Muscle of back (tissue), 11 donors: ENCODE results near the gene PARD3. TPM values are rescaled to one million over a fixed set of nuclear protein-coding genes. Genes with fewer than 3 reads are reported as not detected.
A peak's percentile ranks its signal among the peaks of the same experiment; 100 is the strongest.
"Not testable (repeated sequence)": the region's sequence is repeated elsewhere in the genome, so short reads cannot be mapped to it uniquely, and the experiment has no call there.

ENCODE experiments used
- DNase-seq, 3 donors: peaks; one replicate each; pipeline versions ENCODE4 v3.0.0 to v3.0.0-alpha.2; 2013
- polyA plus RNA-seq, 10 donors: library from polyadenylated mRNA; unstranded; fragments of 120-200 nt; gene quantifications; one replicate each; pipeline ENCODE4 v1.2.1, GENCODE V29; 2013; ENCODE audit not compliant: insufficient read length in 10 of 10

Gene PARD3
- polyA plus RNA-seq, 10 donors = 35.1 to 55.3 (median 41.4) TPM

GRCh38 chr10:34768261-34768971 is 46.7 kb downstream of the PARD3 start:
- peak; percentile 57 to 66 (median 63) for DNase-seq

- no peak for DNase-seq
Observed at GRCh38 chr10:34766811-34767494, 48.1 kb downstream of the PARD3 start.

DNA sequence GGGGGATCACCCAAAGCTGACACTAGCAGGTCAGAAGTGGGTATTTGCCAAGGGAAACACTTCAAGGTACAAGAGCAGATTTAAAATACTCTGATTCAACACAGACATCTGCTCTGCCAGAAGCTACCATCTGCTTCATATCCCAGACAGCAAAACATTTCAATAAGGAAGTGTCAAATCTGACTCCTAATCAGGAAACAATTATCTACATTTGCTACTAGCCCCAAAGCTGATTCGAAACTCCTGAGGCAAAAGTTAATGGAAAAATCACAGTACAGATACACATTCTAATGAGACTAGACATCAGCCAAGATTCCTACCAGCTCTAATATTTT is 48.9 kb downstream of the PARD3 start:
- no peak for DNase-seq

GRCh38 chr10:34764472-34764946 is 50.6 kb downstream of the PARD3 start:
- DNase-seq = no peak

DNA sequence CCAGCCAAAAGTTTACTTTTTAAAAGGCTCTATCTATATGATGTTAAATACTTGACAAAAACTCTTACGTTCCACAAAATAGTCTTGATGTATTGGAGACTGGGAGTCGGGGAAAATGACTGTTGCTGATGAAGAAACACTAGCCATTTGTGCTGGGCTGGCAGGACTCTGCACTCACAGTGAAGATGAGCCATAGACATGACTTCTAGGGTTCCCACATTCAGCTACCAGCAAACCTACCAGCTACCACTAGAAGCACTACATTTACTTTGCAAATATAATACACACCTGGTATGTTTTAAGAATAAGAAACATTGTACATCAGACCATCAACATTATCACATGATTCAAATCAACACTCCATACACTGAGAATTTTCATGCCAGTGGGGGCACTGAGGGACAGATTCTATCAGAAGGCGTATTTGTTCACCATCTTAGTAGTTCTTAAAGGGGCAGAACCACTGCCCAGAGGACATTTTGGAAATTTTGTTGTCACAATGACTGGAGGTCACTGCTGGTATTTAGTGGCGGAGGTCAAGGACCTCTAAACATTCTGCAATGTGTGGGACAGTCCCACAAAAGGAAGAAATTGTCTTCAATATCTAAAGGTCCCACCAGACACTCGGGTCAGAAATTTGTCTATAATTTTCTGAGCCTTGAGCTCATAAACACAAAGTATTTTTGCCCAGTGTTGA is 52.3 kb downstream of the PARD3 start:
- no peak for DNase-seq

- no peak for DNase-seq
Observed at GRCh38 chr10:34762156-34762555, 52.9 kb downstream of the PARD3 start.

GRCh38 chr10:34761453-34761852 is 53.6 kb downstream of the PARD3 start:
- DNase-seq = no peak

GRCh38 chr10:34760606-34761005 is 54.5 kb downstream of the PARD3 start:
- no peak for DNase-seq

DNA sequence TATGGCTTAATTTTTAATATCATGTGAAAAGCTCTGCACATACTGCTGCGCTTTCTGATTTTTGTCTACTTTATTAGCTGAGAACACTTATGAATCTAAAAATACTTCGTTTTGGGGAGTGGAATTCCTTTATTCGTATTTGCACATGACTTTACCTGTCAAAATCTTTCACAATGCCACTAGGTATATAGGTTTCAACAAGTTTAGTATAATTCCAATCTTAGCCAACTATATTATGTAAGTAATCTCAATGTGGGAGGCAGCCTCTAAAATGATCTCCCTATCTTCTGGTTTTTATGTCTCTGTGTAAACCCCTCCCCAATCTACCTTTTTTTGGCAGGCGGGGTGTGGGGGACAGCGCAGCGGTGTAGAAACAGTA is 55.3 kb downstream of the PARD3 start:
- no peak for DNase-seq

DNA sequence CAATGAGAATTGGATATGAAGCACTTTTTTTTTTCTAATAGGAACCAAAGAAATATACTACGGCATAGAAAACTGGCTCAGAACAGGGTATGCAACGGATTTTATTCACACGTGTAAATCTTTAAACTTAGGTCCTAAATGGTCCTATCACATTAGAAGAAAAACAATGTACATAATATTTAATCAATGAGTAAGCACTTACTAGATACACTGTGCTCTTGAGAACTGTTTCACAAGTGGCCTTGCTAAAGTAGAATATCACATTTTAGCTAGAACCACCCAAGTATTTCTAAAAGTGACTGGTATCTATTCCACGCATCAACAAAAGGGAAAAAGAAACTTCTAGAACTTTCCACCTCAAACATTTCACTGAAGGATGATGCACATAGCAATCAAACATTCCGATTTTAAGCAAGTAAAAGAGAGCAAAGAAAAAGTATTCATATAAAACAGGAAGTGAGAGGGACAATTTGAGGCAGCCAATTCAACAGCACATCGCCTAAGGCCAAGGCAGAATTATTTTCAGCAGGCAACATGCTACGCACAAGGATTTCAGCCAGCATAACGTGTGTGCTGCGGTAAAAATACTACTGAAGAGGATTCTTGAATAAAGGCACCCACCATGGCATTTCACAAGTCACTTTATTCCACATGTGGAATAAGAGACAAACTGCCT is 55.8 kb downstream of the PARD3 start:
- no peak for DNase-seq

GRCh38 chr10:34758447-34758996 is 56.6 kb downstream of the PARD3 start:
- peak in 1 of 3 donors; percentile 76 for DNase-seq

DNA sequence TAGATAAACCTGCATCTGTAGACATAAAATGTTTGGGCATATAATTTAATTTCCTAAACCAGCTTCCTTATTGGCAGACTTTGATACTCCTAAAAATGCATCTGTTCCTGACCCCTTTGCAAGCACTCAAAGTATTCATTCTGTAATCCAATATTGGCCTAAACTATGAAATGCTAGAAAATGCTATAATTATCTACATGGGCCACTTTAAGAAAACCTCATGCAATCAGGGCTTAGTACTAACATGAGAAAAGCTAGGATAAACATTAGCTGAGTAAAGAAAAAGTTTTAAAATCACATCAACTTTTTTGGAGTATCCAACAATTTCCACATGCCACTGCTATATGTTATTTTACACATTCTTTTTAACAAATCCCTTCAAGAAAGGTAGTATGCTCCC is 57.2 kb downstream of the PARD3 start:
- DNase-seq = no peak

- not testable (repeated sequence) for DNase-seq
Observed at GRCh38 chr10:34757181-34757580, 57.9 kb downstream of the PARD3 start.

DNA sequence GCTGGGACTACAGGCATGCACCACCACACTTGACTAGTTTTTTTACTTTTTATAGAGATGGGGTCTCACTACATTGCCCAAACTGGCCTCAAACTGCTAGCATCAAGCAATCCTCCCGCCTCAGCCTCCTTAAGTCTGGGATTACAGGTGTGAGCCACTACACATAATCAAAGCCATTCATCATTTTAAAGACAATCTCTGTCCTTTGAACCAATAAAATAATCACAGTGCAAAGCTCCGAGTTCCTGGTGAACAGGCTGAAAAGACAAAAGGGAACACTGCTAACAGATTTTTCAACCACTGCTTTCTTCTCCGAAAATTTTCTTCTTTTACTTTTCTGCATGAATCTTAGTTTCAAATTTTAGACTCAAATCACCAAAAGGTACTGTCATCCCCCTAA is 58.5 kb downstream of the PARD3 start:
- no peak for DNase-seq

GRCh38 chr10:34753014-34753757 is 61.9 kb downstream of the PARD3 start:
- no peak for DNase-seq

GRCh38 chr10:34751272-34751671 is 63.8 kb downstream of the PARD3 start:
- DNase-seq = no peak

DNA sequence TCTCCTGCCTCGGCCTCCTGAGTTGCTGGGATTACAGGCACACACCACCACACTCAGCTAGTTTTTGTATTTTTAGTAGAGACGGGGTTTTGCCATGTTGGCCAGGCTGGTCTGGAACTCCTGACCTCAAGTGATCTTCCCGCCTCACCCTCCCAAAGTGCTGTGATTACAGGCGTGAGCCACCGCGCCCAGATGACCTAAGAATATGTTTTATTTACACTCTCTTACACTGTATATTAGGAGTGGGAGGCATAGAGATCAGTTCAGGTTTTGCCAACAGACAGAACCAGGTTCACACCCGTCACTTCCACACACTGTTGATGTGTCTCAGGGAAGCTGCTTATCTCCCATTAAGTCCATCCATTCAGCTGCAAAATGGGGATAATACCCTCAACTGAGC is 64.3 kb downstream of the PARD3 start:
- DNase-seq = not testable (repeated sequence)

- DNase-seq = no peak
Observed at GRCh38 chr10:34748767-34749166, 66.3 kb downstream of the PARD3 start.

- no peak for DNase-seq
Observed at GRCh38 chr10:34748357-34748756, 66.7 kb downstream of the PARD3 start.

GRCh38 chr10:34746094-34746493 is 69.0 kb downstream of the PARD3 start:
- DNase-seq = no peak

DNA sequence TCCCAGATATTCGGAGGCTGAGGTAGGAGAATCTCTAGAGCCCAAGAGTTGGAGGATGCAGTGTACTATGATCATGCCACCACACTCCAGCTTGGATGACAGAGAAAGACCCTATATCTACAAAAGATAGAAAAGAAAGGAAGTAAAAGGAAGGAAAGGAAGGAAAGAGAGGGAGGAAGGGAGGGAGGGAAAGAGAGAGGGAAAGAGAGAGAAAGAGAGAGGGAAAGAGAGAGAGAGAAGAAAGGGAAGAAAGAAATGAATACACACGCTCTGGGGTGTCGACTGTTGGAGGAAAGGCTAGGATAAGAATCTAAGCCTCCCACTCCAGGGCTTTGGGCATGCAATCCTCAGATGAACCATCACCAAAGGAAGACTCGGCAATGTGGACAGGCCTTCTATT is 69.9 kb downstream of the PARD3 start:
- no peak for DNase-seq
